Colonic mucosa (tissue), 4 donors: ENCODE data around the gene THBS3. TPM values are rescaled to one million over a fixed set of nuclear protein-coding genes. Genes with fewer than 3 reads are reported as not detected.

Experiments used
- DNase-seq: peaks from one replicate; pipeline ENCODE4 v3.0.0-alpha.2; 2020
- H3K27ac ChIP-seq: fragments of 200-600 bp; one replicate; pipeline ENCODE4 v1.8.0; 2021
- H3K27me3 ChIP-seq: fragments of 200-600 bp; one replicate; pipeline ENCODE4 v1.8.0; 2021
- H3K36me3 ChIP-seq: fragments of 200-600 bp; one replicate; pipeline ENCODE4 v1.8.0; 2021
- H3K4me1 ChIP-seq: fragments of 200-600 bp; one replicate; pipeline ENCODE4 v1.8.0; 2021; ENCODE audit warnings: mild to moderate bottlenecking
- H3K4me3 ChIP-seq: fragments of 200-600 bp; one replicate; pipeline ENCODE4 v1.8.0; 2021
- H3K9ac ChIP-seq, 2 donors: one replicate each; pipeline ENCODE4 v1.7.0; 2013; ENCODE audit warnings: control low read depth in 2 of 2, low read depth in 2 of 2, low read length in 2 of 2
- H3K9me3 ChIP-seq: fragments of 200-600 bp; one replicate; pipeline ENCODE4 v1.8.0; 2021
- CTCF ChIP-seq: fragments of 200-600 bp; IDR thresholded peaks from one replicate; pipeline ENCODE4 v1.8.0; 2022; ENCODE audit warnings: antibody characterized with exemption, mild to moderate bottlenecking
- intact Hi-C: fragments of 100-400 bp; cut with DNase I; formaldehyde crosslinking; loops from one replicate; pipeline ENCODE4 v1.14.1; 2022
- total RNA-seq, 2 donors: library from RNA; stranded (reverse); fragmentation: NEBNext Ultra II Directional in 1 of 2; extraction: Animal tissue kit (Norgen Biotek cat#: 25700) in 1 of 2; gene quantifications; one replicate each; pipeline ENCODE4 v1.2.1, GENCODE V29; 2021
- donor health status: healthy.
- donor health status: DM: no; HTN: no; CAD: no.
- donor health status: DM: no; HTN: no; CAD: no.

THBS3 gene
- total RNA-seq, 2 donors from 2014 or later = 12.2 to 16.0 TPM

GRCh38 chr1:155202731-155203515 is 4.8 kb downstream of the THBS3 start:
- DNase-seq = no peak
- Histone ChIP-seq H3K27me3 (no peaks in the 10 kb centered on the region), H3K9ac (no peak overlapping the region), H3K27ac (no peak overlapping the region), H3K4me1 (peaks cover 7% of the 10 kb centered on the region), H3K36me3 (no peaks in the 10 kb centered on the region), H3K4me3 (no peak overlapping the region), H3K9me3 (no peaks in the 10 kb centered on the region)
- no peak for TF ChIP-seq CTCF
- intact Hi-C loops = no loop called here

- Histone ChIP-seq H3K27ac (no peak overlapping the region), H3K9ac (no peak overlapping the region), H3K4me1 (peaks cover 4% of the 10 kb centered on the region), H3K27me3 (no peaks in the 10 kb centered on the region), H3K4me3 (no peak overlapping the region), H3K36me3 (no peaks in the 10 kb centered on the region), H3K9me3 (no peaks in the 10 kb centered on the region)
- DNase-seq = no peak
- intact Hi-C loops = no loop called here
- no peak for TF ChIP-seq CTCF
These were observed 5.5 kb downstream of the THBS3 start for GRCh38 chr1:155202198-155202597.

- TF ChIP-seq CTCF = no peak
- Histone ChIP-seq H3K9me3 (no peaks in the 10 kb centered on the region), H3K27me3 (no peaks in the 10 kb centered on the region), H3K9ac (no peak overlapping the region), H3K27ac (no peak overlapping the region), H3K4me3 (no peak overlapping the region), H3K4me1 (no peaks in the 10 kb centered on the region), H3K36me3 (no peaks in the 10 kb centered on the region)
- intact Hi-C loops = no loop called here
- no peak for DNase-seq
These were observed 6.8 kb downstream of the THBS3 start for GRCh38 chr1:155200920-155201319.

- TF ChIP-seq CTCF = no peak
- peaks cover 7% of the 10 kb centered on the region for H3K4me1 ChIP-seq
- H3K27me3 ChIP-seq = no peaks in the 10 kb centered on the region
- H3K9ac ChIP-seq = no peak overlapping the region
- no peak for DNase-seq
- no peak overlapping the region for H3K27ac ChIP-seq
- H3K36me3 ChIP-seq = no peaks in the 10 kb centered on the region
- intact Hi-C loops = no loop called here
- H3K9me3 ChIP-seq = no peaks in the 10 kb centered on the region
- no peak overlapping the region for H3K4me3 ChIP-seq
These were observed 7.9 kb downstream of the THBS3 start for GRCh38 chr1:155199792-155200191.

GRCh38 chr1:155198547-155198906 is 9.2 kb downstream of the THBS3 start:
- H3K4me3 ChIP-seq = no peak overlapping the region
- no peaks in the 10 kb centered on the region for H3K36me3 ChIP-seq
- peaks cover 15% of the 10 kb centered on the region for H3K4me1 ChIP-seq
- H3K27me3 ChIP-seq = no peaks in the 10 kb centered on the region
- no peak for TF ChIP-seq CTCF
- no peaks in the 10 kb centered on the region for H3K9me3 ChIP-seq
- H3K9ac ChIP-seq = no peak overlapping the region
- no peak overlapping the region for H3K27ac ChIP-seq
- DNase-seq = no peak
- intact Hi-C loops = no loop called here
